Tibial nerve (tissue), 3 donors: ENCODE results near the gene CORO2A.

Source experiments
- CTCF ChIP-seq, 5 experiments: fragments of 200-600 bp in 3 of 5; fragments of 450-650 bp in 2 of 5; sonication (generic) in 3 of 5; IDR thresholded peaks; one replicate each; pipeline ENCODE4 v1.5.1; 2016 to 2019; ENCODE audit warnings: antibody characterized with exemption in 5 of 5, mild to moderate bottlenecking in 3 of 5, moderate library complexity in 2 of 5
- POLR2A ChIP-seq, 2 donors: fragments of 450-650 bp; IDR thresholded peaks; one replicate each; pipeline ENCODE4 v1.6.1; 2017; ENCODE audit warnings: antibody characterized with exemption in 2 of 2, mild to moderate bottlenecking in 2 of 2, moderate library complexity in 2 of 2

- TF ChIP-seq CTCF (IDR thresholded peaks at IDR 0.05) (no peak), POLR2A (IDR thresholded peaks at IDR 0.05) (no peak)
These were observed 36.6 kb upstream of the CORO2A start for GRCh38 chr9:98229090-98229395.
